22Rv1 (cell line): Measurements from ENCODE around the gene C1orf174.

Source experiments
- ZFX ChIP-seq: fragments of 450-650 bp; IDR thresholded peaks from 2 replicates; pipeline ENCODE4 v1.6.1; 2017; ENCODE audit warnings: antibody characterized with exemption, borderline replicate concordance
- TF ChIP-seq, protein P1 (sequence below): fragments of 450-650 bp; IDR thresholded peaks from 2 replicates; pipeline ENCODE4 v1.5.1; 2017; ENCODE audit warnings: mild to moderate bottlenecking

- TF ChIP-seq, protein P1, sequence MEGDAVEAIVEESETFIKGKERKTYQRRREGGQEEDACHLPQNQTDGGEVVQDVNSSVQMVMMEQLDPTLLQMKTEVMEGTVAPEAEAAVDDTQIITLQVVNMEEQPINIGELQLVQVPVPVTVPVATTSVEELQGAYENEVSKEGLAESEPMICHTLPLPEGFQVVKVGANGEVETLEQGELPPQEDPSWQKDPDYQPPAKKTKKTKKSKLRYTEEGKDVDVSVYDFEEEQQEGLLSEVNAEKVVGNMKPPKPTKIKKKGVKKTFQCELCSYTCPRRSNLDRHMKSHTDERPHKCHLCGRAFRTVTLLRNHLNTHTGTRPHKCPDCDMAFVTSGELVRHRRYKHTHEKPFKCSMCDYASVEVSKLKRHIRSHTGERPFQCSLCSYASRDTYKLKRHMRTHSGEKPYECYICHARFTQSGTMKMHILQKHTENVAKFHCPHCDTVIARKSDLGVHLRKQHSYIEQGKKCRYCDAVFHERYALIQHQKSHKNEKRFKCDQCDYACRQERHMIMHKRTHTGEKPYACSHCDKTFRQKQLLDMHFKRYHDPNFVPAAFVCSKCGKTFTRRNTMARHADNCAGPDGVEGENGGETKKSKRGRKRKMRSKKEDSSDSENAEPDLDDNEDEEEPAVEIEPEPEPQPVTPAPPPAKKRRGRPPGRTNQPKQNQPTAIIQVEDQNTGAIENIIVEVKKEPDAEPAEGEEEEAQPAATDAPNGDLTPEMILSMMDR: no peak
- no peak for TF ChIP-seq ZFX
These were observed 4.2 kb upstream of the C1orf174 start for GRCh38 chr1:3904006-3904842.
